OCI-LY3 (cell line): ENCODE measurements around the gene CACFD1.

Source experiments
- CTCF ChIP-seq: fragments of 200-600, 300-600 bp; sonication (generic); IDR thresholded peaks from 2 replicates; pipeline ENCODE4 v1.5.1; 2014; ENCODE audit warnings: antibody characterized with exemption, low read length, low read depth
- EZH2phosphoT487 ChIP-seq: fragments of 200-600 bp; shearing (Covaris generic); IDR thresholded peaks from 2 replicates; pipeline ENCODE4 v1.6.1; 2018; ENCODE audit warnings: antibody characterized with exemption, mixed run types, low read depth

GRCh38 chr9:133518200-133518599, 58.4 kb downstream of the CACFD1 start:
- TF ChIP-seq CTCF (no peak), EZH2phosphoT487 (no peak)
